Measurements from ENCODE around the gene SCARF1.

DNA sequence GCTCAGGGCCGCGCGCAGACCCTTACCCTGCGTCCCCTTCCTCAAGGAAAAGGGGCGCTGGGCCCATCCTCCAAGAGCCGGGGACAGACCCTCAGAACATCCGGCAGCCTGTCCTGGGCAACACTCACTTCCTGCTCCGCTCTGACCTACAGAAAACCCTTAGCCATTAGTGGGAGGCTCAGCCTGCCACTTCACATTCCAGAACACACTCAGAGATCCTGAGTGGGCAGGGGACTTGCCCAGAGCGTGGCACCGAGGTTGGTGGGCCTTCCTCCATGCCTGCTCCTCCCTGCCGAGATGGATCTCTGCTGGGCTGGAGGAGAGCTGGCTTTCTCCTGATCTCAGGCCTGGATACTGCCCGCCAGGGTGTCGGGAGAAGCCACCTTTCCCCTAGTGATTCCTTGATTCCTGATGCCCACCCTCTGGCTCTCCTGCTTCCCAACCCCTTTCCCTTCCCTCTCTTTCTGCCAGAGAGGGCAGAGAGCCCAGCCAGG, 1.5 kb downstream of the SCARF1 start:
- no peak for TF ChIP-seq POLR2A (IDR thresholded peaks at IDR 0.05)
- TF ChIP-seq, protein P1, sequence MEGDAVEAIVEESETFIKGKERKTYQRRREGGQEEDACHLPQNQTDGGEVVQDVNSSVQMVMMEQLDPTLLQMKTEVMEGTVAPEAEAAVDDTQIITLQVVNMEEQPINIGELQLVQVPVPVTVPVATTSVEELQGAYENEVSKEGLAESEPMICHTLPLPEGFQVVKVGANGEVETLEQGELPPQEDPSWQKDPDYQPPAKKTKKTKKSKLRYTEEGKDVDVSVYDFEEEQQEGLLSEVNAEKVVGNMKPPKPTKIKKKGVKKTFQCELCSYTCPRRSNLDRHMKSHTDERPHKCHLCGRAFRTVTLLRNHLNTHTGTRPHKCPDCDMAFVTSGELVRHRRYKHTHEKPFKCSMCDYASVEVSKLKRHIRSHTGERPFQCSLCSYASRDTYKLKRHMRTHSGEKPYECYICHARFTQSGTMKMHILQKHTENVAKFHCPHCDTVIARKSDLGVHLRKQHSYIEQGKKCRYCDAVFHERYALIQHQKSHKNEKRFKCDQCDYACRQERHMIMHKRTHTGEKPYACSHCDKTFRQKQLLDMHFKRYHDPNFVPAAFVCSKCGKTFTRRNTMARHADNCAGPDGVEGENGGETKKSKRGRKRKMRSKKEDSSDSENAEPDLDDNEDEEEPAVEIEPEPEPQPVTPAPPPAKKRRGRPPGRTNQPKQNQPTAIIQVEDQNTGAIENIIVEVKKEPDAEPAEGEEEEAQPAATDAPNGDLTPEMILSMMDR (IDR thresholded peaks at IDR 0.05 in 8 of 11, conservative IDR thresholded peaks at IDR 0.05 in 3 of 11) = no peak
- peak in 2 of 3 donors; percentile 46 to 55 for TF ChIP-seq POLR2AphosphoS5 (IDR thresholded peaks at IDR 0.05)
